ENCODE measurements around the gene LYPD5.
A peak's percentile ranks its signal among the peaks of the same experiment; 100 is the strongest.

The LYPD5 gene

DNA sequence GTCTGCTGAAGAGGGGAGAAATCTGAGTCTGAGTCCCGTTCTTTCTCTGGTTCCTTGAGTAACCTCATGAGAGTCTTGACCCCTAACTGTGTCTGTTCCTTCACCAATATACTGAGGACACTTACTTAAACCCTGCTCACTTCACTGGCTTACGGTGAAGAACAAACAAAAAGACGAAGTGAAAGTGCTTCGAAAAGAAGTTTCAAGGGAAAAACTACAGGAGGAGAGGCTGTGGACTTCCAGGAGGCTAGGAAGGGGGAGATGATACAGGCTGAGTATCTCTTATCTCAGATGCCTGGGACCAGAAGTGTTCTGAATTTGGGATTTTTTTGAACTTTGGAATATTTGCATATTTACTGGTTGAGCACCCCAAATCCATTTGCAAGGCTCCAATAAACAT is 53.6 kb downstream of the LYPD5 start:
- H3K27ac Mint-ChIP-seq = peak overlapping the region; percentile 93
- ATAC-seq (replicated peaks) (no peak), DNase-seq (no peak)
- H3K36me3 Mint-ChIP-seq = peaks cover 57 to 63% of the 10 kb centered on the region in 2 donors
- no peaks in the 10 kb centered on the region for H3K27me3 Mint-ChIP-seq
- no peaks in the 10 kb centered on the region for H3K9me3 Mint-ChIP-seq
- peaks cover 45 to 52% of the 10 kb centered on the region in 2 donors for H3K4me1 Mint-ChIP-seq
- peak overlapping the region in 1 of 2 donors; percentile 63 for H3K4me3 Mint-ChIP-seq

DNA sequence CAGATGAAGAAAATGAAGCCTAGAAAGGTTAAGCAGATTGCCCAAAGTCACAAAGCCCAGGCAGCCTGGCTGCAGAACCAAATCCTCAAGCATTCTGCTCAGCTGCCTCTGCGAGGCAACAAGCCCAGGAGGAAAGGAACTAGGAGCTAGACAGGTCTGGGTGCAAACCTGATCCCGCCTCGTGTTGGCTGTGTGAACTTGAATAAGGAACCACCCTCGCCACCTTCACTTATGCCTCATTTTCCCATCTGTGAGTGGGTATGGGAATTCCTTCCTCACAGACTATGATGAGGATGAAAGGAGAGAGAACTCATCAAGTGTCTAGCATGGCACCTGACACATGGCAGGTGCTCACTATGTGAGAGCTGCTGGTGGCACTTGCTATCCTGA is 54.0 kb downstream of the LYPD5 start:
- Mint-ChIP-seq H3K27ac (peak overlapping the region; percentile 93), H3K36me3 (peaks cover 59 to 63% of the 10 kb centered on the region in 2 donors), H3K4me3 (peak overlapping the region in 1 of 2 donors; percentile 18), H3K4me1 (peaks cover 43 to 47% of the 10 kb centered on the region in 2 donors), H3K27me3 (no peaks in the 10 kb centered on the region), H3K9me3 (no peaks in the 10 kb centered on the region)
- ATAC-seq (replicated peaks) (no peak), DNase-seq (no peak)

DNA sequence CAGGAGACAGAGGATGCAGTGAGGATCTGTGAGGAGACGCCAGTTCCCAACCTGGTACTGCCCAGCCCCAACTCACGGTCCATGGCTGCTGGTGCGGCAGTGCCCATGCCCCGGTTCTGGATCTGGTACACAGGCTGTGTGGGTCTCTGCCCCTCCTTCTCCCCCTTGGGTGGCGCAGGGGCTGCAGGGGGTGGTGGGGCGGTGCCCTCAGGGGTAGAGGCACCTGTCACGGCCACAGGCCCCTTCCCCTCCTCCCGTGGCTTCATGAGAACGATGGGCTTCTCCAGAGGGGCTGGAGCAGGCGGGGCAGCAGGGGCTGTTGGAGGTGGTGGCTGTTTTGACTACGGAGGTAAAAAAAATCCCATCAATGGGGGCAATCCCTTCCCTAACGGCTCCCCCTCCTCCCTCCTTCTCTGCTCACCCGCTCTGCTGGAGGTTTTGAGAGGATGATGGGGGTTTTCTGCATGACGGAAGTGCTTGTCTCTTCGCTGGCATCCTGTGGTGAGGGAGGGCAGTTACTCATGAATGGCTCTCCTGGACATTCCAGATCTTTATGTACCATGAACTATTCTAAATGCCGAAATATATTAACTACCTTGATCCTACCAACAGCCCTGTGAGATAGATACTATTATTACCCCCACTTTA is 54.6 kb downstream of the LYPD5 start:
- Mint-ChIP-seq H3K27ac (peak overlapping the region; percentile 85), H3K36me3 (peaks cover 60 to 63% of the 10 kb centered on the region in 2 donors), H3K9me3 (no peaks in the 10 kb centered on the region), H3K4me1 (peaks cover 39 to 42% of the 10 kb centered on the region in 2 donors), H3K4me3 (peak overlapping the region in 1 of 2 donors; percentile 18), H3K27me3 (no peaks in the 10 kb centered on the region)
- DNase-seq (no peak), ATAC-seq (replicated peaks) (peak in 1 of 2 donors; percentile 18)

Data from stimulated activated naive B cell treated with anti-CD40 and anti-IgM and Interleukin-4, amounts not matched to agents 10 μg/mL and 1 μg/mL and 100 μg/mL, for 72 hours (primary cell).